Liver (tissue), 9 donors: ENCODE measurements around the gene PLVAP. TPM values are rescaled to one million over a fixed set of nuclear protein-coding genes. Genes with fewer than 3 reads are reported as not detected.

ENCODE experiments used
- DNase-seq: peaks from one replicate; pipeline ENCODE4 v3.0.0-alpha.2; 2017; ENCODE audit warnings: low spot score
- H3K27ac ChIP-seq, 2 donors: one replicate each; pipeline ENCODE4 v1.7.0; 2013; ENCODE audit warnings: inconsistent platforms in 2 of 2, low read length in 2 of 2, control low read depth in 1 of 2, low read depth in 1 of 2, mild to moderate bottlenecking in 1 of 2
- H3K27me3 ChIP-seq, 4 donors: one replicate each; pipeline versions ENCODE4 v1.6.1 to v1.7.0; 2013; ENCODE audit warnings: low read length in 3 of 4, inconsistent platforms in 1 of 4, mild to moderate bottlenecking in 1 of 4, moderate library complexity in 1 of 4; ENCODE audit not compliant: control insufficient read depth in 4 of 4, insufficient read depth in 4 of 4
- H3K36me3 ChIP-seq, 4 donors: one replicate each; pipeline versions ENCODE4 v1.6.1 to v1.7.0; 2013; ENCODE audit warnings: low read length in 3 of 4, mild to moderate bottlenecking in 3 of 4, low read depth in 1 of 4, moderate library complexity in 1 of 4; ENCODE audit not compliant: control insufficient read depth in 4 of 4, insufficient read depth in 3 of 4
- H3K4me1 ChIP-seq, 4 donors: one replicate each; pipeline versions ENCODE4 v1.6.1 to v1.7.0; 2013; ENCODE audit warnings: low read length in 3 of 4, mild to moderate bottlenecking in 3 of 4, moderate library complexity in 1 of 4; ENCODE audit not compliant: control insufficient read depth in 4 of 4, insufficient read depth in 4 of 4
- H3K4me3 ChIP-seq, 3 donors: one replicate each; pipeline versions ENCODE4 v1.6.1 to v1.7.0; 2013; ENCODE audit warnings: low read length in 3 of 3, control low read depth in 1 of 3, low read depth in 1 of 3, mild to moderate bottlenecking in 1 of 3
- H3K9ac ChIP-seq, 2 donors: one replicate each; pipeline ENCODE4 v1.7.0; 2013; ENCODE audit warnings: low read length in 2 of 2, mild to moderate bottlenecking in 2 of 2, moderate library complexity in 2 of 2, control low read depth in 1 of 2, low read depth in 1 of 2
- H3K9me3 ChIP-seq, 4 donors: one replicate each; pipeline versions ENCODE4 v1.6.1 to v1.7.0; 2013; ENCODE audit warnings: low read length in 3 of 4; ENCODE audit not compliant: control insufficient read depth in 4 of 4
- EGR1 ChIP-seq, 2 donors: IDR thresholded peaks; 2 replicates each; pipeline ENCODE4 v1.6.1; 2016 to 2018; ENCODE audit warnings: antibody characterized with exemption in 2 of 2, low read depth in 2 of 2
- FOXA1 ChIP-seq: IDR thresholded peaks from 2 replicates; pipeline ENCODE4 v1.6.1; 2016; ENCODE audit warnings: antibody characterized with exemption
- FOXA2 ChIP-seq: IDR thresholded peaks from 2 replicates; pipeline ENCODE4 v1.6.1; 2016; ENCODE audit warnings: antibody characterized with exemption
- GABPA ChIP-seq, 2 donors: IDR thresholded peaks in 1 of 2; conservative IDR thresholded peaks in 1 of 2; 2 replicates each; pipeline ENCODE4 v1.6.1; 2016; ENCODE audit warnings: antibody characterized with exemption in 2 of 2, mild to moderate bottlenecking in 1 of 2, moderate library complexity in 1 of 2
- HNF4A ChIP-seq, 2 donors: conservative IDR thresholded peaks; 2 replicates each; pipeline ENCODE4 v1.6.1; 2016; ENCODE audit warnings: antibody characterized with exemption in 2 of 2, mild to moderate bottlenecking in 2 of 2
- HNF4G ChIP-seq: IDR thresholded peaks from 2 replicates; pipeline ENCODE4 v1.6.1; 2016; ENCODE audit warnings: antibody characterized with exemption
- JUND ChIP-seq, 2 donors: IDR thresholded peaks; 2 replicates each; pipeline ENCODE4 v1.6.1; 2016; ENCODE audit warnings: antibody characterized with exemption in 2 of 2
- NR2F2 ChIP-seq: IDR thresholded peaks from 2 replicates; pipeline ENCODE4 v1.6.1; 2016; ENCODE audit warnings: antibody characterized with exemption
- RAD21 ChIP-seq, 2 donors: IDR thresholded peaks; 2 replicates each; pipeline ENCODE4 v1.6.1; 2016; ENCODE audit warnings: antibody characterized with exemption in 2 of 2, mild to moderate bottlenecking in 2 of 2
- RXRA ChIP-seq, 2 donors: IDR thresholded peaks; 2 replicates each; pipeline ENCODE4 v1.6.1; 2017 to 2018; ENCODE audit warnings: antibody characterized with exemption in 2 of 2, mild to moderate bottlenecking in 1 of 2
- TAF1 ChIP-seq: conservative IDR thresholded peaks from 2 replicates; pipeline ENCODE4 v1.6.1; 2016; ENCODE audit warnings: antibody characterized with exemption, mild to moderate bottlenecking
- YY1 ChIP-seq: IDR thresholded peaks from 2 replicates; pipeline ENCODE4 v1.6.1; 2016; ENCODE audit warnings: antibody characterized with exemption, mild to moderate bottlenecking
- WGBS: extraction: QIAGEN DNeasy Blood & Tissue Kit; methylation state at CpG from one replicate; pipeline ENCODE4 v1.1.7; 2013; 5-methylcytosine and 5-hydroxymethylcytosine counted together
- polyA plus RNA-seq, 2 donors: library from polyadenylated mRNA; stranded (reverse) in 1 of 2; unstranded in 1 of 2; fragments of 200-250 nt in 1 of 2; fragments of >200 nt in 1 of 2; fragmentation: Nextera tagmentation in 1 of 2; extraction: Ambion mirVana in 1 of 2; gene quantifications; one replicate each; pipeline versions ENCODE4 v1.2.1 to v1.2.3, GENCODE V29; 2013 to 2015
- total RNA-seq, 2 donors: library from RNA; depleted of rRNA; stranded (reverse); fragments of >200 nt; gene quantifications; one replicate each; pipeline ENCODE4 v1.2.3, GENCODE V29; 2014
- TF ChIP-seq, protein P1 (sequence below): IDR thresholded peaks from 2 replicates; pipeline ENCODE4 v1.6.1; 2016; ENCODE audit warnings: antibody characterized with exemption, mild to moderate bottlenecking
- TF ChIP-seq, protein P2 (sequence below): IDR thresholded peaks from 2 replicates; pipeline ENCODE4 v1.6.1; 2016; ENCODE audit warnings: antibody characterized with exemption
- TF ChIP-seq, protein P3 (sequence below): IDR thresholded peaks from 2 replicates; pipeline ENCODE4 v1.6.1; 2016; ENCODE audit warnings: antibody characterized with exemption
- TF ChIP-seq, protein P4 (sequence below): fragments of 150-350 bp; IDR thresholded peaks from 2 replicates; pipeline ENCODE4 v1.5.1; 2017; ENCODE audit warnings: improper control_type of control experiment, low read depth, low read length; ENCODE audit not compliant: missing input control
- TF ChIP-seq, protein P5 (sequence below): IDR thresholded peaks from 2 replicates; pipeline ENCODE4 v1.6.1; 2016; ENCODE audit warnings: antibody characterized with exemption
- donor health status: healthy.
- donor health status: healthy.
- donor health status: healthy.
- donor health status: healthy.
- donor health status: healthy.

Gene PLVAP
- total and polyA plus RNA-seq, 4 donors, result 4.2 to 11.8 (median 8.6) TPM

DNA sequence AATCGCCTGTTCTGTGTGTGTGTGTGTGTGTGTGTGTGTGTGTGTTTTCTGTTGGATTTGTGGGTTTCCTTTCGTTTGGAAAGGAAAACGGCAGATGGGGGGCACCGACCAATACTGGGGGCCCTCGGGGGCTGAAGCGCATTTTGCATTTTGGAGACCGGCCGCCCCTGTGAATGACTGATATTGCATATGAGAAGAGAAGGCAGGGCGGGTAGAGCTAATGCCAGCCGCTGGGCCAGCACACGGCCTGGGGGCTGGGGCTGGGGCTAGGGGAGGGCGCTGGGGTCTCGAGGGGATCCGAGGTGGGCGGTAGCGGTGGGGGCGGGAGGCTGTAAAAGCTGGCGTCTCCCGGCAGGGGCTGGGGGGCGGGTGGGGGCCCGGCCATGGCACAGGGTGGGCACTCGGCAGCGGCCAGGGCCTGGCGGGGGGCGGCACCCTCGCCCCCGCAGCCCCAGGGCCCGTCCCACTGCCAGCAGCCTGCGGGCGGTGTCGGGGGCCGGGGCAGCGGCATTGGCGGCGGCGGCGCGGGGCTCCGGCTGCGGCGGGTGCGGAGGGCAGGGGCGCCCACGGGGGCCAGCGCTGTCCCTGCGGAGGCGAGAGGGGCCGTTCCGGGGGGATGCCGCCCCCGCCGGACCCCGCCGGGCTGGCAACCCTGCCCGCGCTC lies 53.7 kb downstream of the PLVAP start:
- DNase-seq, result no peak
- TF ChIP-seq RAD21 (IDR thresholded peaks at IDR 0.05) (no peak), TAF1 (no peak)
- TF ChIP-seq, protein P1, sequence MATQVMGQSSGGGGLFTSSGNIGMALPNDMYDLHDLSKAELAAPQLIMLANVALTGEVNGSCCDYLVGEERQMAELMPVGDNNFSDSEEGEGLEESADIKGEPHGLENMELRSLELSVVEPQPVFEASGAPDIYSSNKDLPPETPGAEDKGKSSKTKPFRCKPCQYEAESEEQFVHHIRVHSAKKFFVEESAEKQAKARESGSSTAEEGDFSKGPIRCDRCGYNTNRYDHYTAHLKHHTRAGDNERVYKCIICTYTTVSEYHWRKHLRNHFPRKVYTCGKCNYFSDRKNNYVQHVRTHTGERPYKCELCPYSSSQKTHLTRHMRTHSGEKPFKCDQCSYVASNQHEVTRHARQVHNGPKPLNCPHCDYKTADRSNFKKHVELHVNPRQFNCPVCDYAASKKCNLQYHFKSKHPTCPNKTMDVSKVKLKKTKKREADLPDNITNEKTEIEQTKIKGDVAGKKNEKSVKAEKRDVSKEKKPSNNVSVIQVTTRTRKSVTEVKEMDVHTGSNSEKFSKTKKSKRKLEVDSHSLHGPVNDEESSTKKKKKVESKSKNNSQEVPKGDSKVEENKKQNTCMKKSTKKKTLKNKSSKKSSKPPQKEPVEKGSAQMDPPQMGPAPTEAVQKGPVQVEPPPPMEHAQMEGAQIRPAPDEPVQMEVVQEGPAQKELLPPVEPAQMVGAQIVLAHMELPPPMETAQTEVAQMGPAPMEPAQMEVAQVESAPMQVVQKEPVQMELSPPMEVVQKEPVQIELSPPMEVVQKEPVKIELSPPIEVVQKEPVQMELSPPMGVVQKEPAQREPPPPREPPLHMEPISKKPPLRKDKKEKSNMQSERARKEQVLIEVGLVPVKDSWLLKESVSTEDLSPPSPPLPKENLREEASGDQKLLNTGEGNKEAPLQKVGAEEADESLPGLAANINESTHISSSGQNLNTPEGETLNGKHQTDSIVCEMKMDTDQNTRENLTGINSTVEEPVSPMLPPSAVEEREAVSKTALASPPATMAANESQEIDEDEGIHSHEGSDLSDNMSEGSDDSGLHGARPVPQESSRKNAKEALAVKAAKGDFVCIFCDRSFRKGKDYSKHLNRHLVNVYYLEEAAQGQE, result no peak
- Histone ChIP-seq H3K4me1 (peaks cover 5 to 23% (median 14%) of the 10 kb centered on the region in 4 donors), H3K9me3 (no peaks in the 10 kb centered on the region), H3K27me3 (no peaks in the 10 kb centered on the region), H3K9ac (no peak overlapping the region), H3K27ac (no peak overlapping the region), H3K36me3 (peaks cover 10 to 27% (median 15%) of the 10 kb centered on the region in 4 donors), H3K4me3 (no peak overlapping the region)
- 67% methylated on average over 56 of the region's 56 CpGs for WGBS

DNA sequence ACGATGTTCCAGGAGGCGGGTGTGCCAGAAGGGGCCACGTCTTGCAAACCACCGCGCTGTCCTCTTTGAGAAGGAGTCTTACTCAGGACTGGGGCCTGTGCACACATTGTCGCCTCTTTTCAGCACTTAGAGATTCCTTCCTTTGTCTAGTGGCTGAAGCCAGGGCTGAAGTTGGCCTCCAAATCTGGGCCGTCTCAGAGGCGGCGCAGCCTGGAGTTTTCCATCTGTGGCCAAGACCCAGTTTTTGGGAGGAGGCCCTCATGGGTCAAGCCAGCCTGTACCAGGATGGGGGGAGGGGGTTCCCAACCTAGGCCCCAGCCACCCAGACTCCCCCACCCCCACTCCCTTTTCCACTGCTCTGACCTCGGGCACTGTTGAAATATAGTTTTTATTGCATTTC lies 54.3 kb downstream of the PLVAP start:
- Histone ChIP-seq H3K27ac (no peak overlapping the region), H3K4me1 (peaks cover 1 to 20% (median 14%) of the 10 kb centered on the region in 4 donors), H3K4me3 (no peak overlapping the region), H3K9me3 (no peaks in the 10 kb centered on the region), H3K36me3 (peaks cover 10 to 27% (median 15%) of the 10 kb centered on the region in 4 donors), H3K27me3 (no peaks in the 10 kb centered on the region), H3K9ac (no peak overlapping the region)
- no peak for DNase-seq
- 86% methylated on average over 10 of the region's 10 CpGs for WGBS
- TF ChIP-seq GABPA (IDR thresholded peaks at IDR 0.05 in 1 of 2, conservative IDR thresholded peaks at IDR 0.05 in 1 of 2) (no peak), EGR1 (IDR thresholded peaks at IDR 0.05; ENCODE audit: low read depth in 2 of 2) (no peak), HNF4G (no peak), RXRA (IDR thresholded peaks at IDR 0.05) (no peak), TAF1 (no peak), FOXA1 (no peak), FOXA2 (no peak), JUND (IDR thresholded peaks at IDR 0.05) (no peak), RAD21 (IDR thresholded peaks at IDR 0.05) (no peak), HNF4A (conservative IDR thresholded peaks at IDR 0.05) (no peak), YY1 (no peak), NR2F2 (no peak)
- TF ChIP-seq, protein P2, sequence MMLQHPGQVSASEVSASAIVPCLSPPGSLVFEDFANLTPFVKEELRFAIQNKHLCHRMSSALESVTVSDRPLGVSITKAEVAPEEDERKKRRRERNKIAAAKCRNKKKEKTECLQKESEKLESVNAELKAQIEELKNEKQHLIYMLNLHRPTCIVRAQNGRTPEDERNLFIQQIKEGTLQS, result no peak
- TF ChIP-seq, protein P1, result no peak
- TF ChIP-seq, protein P3, sequence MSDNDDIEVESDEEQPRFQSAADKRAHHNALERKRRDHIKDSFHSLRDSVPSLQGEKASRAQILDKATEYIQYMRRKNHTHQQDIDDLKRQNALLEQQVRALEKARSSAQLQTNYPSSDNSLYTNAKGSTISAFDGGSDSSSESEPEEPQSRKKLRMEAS, result no peak
- TF ChIP-seq, protein P4, sequence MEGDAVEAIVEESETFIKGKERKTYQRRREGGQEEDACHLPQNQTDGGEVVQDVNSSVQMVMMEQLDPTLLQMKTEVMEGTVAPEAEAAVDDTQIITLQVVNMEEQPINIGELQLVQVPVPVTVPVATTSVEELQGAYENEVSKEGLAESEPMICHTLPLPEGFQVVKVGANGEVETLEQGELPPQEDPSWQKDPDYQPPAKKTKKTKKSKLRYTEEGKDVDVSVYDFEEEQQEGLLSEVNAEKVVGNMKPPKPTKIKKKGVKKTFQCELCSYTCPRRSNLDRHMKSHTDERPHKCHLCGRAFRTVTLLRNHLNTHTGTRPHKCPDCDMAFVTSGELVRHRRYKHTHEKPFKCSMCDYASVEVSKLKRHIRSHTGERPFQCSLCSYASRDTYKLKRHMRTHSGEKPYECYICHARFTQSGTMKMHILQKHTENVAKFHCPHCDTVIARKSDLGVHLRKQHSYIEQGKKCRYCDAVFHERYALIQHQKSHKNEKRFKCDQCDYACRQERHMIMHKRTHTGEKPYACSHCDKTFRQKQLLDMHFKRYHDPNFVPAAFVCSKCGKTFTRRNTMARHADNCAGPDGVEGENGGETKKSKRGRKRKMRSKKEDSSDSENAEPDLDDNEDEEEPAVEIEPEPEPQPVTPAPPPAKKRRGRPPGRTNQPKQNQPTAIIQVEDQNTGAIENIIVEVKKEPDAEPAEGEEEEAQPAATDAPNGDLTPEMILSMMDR, result no peak
- TF ChIP-seq, protein P5, sequence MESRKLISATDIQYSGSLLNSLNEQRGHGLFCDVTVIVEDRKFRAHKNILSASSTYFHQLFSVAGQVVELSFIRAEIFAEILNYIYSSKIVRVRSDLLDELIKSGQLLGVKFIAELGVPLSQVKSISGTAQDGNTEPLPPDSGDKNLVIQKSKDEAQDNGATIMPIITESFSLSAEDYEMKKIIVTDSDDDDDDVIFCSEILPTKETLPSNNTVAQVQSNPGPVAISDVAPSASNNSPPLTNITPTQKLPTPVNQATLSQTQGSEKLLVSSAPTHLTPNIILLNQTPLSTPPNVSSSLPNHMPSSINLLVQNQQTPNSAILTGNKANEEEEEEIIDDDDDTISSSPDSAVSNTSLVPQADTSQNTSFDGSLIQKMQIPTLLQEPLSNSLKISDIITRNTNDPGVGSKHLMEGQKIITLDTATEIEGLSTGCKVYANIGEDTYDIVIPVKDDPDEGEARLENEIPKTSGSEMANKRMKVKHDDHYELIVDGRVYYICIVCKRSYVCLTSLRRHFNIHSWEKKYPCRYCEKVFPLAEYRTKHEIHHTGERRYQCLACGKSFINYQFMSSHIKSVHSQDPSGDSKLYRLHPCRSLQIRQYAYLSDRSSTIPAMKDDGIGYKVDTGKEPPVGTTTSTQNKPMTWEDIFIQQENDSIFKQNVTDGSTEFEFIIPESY, result no peak
